SU-DHL-6 (cell line): ENCODE measurements around the gene ATP2A3.

ENCODE experiments used
- H2AFZ ChIP-seq: fragments of 200-600 bp; sonication (generic); 2 replicates; pipeline ENCODE4 v1.6.1; 2014; ENCODE audit warnings: low read depth, mild to moderate bottlenecking, moderate library complexity, mixed read lengths, antibody characterized with exemption, low read length; ENCODE audit not compliant: severe bottlenecking
- H3F3A ChIP-seq: fragments of 200-600 bp; shearing (Covaris generic); 2 replicates; pipeline ENCODE4 v1.6.0; 2016; ENCODE audit warnings: antibody characterized with exemption, mild to moderate bottlenecking; ENCODE audit not compliant: insufficient read depth
- H3K27ac ChIP-seq: fragments of 200-600 bp; sonication (generic); 2 replicates; pipeline ENCODE4 v1.5.1; 2016; ENCODE audit warnings: low read depth, mild to moderate bottlenecking, low read length, moderate library complexity, mixed read lengths
- H3K27me3 ChIP-seq: fragments of 200-600 bp; sonication (generic), shearing (Covaris generic); 2 replicates; pipeline ENCODE4 v1.6.0; 2014; ENCODE audit warnings: mild to moderate bottlenecking, low read length
- H3K36me3 ChIP-seq: fragments of 200-600 bp; sonication (generic); 2 replicates; pipeline ENCODE4 v1.6.1; 2014; ENCODE audit warnings: mild to moderate bottlenecking, low read length, mixed read lengths
- H3K4me2 ChIP-seq: fragments of 300-600, 200-600 bp; shearing (Covaris generic), sonication (generic); 2 replicates; pipeline ENCODE4 v1.6.0; 2014; ENCODE audit warnings: low read length, low read depth, mild to moderate bottlenecking; ENCODE audit not compliant: poor library complexity, severe bottlenecking
- H3K4me3 ChIP-seq: fragments of 200-600 bp; sonication (generic); 2 replicates; pipeline ENCODE4 v1.5.1; 2014; ENCODE audit warnings: antibody characterized with exemption, low read length, mild to moderate bottlenecking, mixed read lengths; ENCODE audit not compliant: insufficient read depth, poor library complexity, severe bottlenecking
- H3K79me2 ChIP-seq: fragments of 200-600 bp; sonication (generic); 2 replicates; pipeline ENCODE4 v1.6.1; 2014; ENCODE audit warnings: mild to moderate bottlenecking, low read length, moderate library complexity; ENCODE audit not compliant: insufficient read depth
- H3K9ac ChIP-seq: fragments of 200-600 bp; sonication (generic); 2 replicates; pipeline ENCODE4 v1.7.0; 2014; ENCODE audit warnings: mild to moderate bottlenecking, low read length
- H3K9me2 ChIP-seq: fragments of 200-600 bp; sonication (generic); replicated peaks from 2 replicates; pipeline ENCODE4 v1.6.1; 2014; ENCODE audit warnings: low read length; ENCODE audit not compliant: insufficient read depth
- H3K9me3 ChIP-seq: fragments of 200-600 bp; sonication (generic); 2 replicates; pipeline ENCODE4 v1.6.1; 2014; ENCODE audit warnings: low read length, mixed read lengths; ENCODE audit not compliant: insufficient read depth
- H4K20me1 ChIP-seq: fragments of 200-600 bp; sonication (generic); 2 replicates; pipeline ENCODE4 v1.6.1; 2014; ENCODE audit warnings: low read depth, mild to moderate bottlenecking, antibody characterized with exemption, low read length, moderate library complexity, mixed read lengths
- CTCF ChIP-seq: fragments of 200-600 bp; sonication (generic); IDR thresholded peaks from one replicate; pipeline ENCODE4 v1.5.1; 2017; ENCODE audit warnings: antibody characterized with exemption, mild to moderate bottlenecking, low read length, moderate library complexity; ENCODE audit not compliant: insufficient read depth, poor library complexity, severe bottlenecking
- EZH2phosphoT487 ChIP-seq: fragments of 200-600 bp; sonication (generic), shearing (Covaris generic); conservative IDR thresholded peaks from 2 replicates; pipeline ENCODE4 v1.6.1; 2018; ENCODE audit warnings: mild to moderate bottlenecking, antibody characterized with exemption, low read length, moderate library complexity, mixed read lengths

The ATP2A3 gene

DNA sequence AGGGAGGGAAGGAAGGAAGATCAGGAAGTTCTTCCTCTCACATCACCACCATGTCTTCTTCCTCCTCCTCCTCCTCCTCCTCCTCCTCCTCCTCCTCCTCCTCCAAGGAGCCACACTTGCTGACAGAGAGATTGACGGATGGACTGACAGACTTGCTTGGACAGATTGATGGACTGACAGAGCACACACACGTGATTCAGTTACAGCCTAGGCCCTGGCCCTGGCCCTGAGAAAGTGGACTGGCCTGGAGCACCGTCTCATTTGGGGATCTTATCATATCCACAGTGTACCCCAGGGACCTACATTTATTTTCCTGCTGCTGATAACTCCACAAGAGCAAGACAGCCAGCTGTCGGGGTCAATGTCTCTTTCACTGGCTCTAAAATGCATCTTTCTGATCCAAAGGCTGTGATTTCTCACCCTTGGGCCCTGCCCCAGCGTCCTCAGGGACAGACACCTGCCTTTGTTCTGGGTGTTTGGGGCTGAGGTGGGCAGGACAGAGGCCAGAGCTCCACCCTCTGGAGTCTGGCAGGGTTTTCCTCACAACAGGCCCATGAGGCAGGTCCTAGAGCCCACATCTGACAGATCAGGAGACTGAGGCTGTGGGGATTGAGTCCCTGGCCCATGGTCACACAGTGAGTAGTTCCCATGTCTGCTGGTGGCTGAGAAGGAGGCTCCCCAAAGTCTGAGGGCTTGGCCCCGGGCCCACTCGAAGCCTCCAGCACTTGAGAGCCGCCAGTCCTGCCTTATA lies 45.7 kb downstream of the ATP2A3 start:
- Histone ChIP-seq H3K4me3 (no peak overlapping the region), H3K9me3 (no peaks in the 10 kb centered on the region), H4K20me1 (no peaks in the 10 kb centered on the region), H3K9ac (no peak overlapping the region), H3K27ac (no peak overlapping the region), H3F3A (peaks cover 7% of the 10 kb centered on the region; the same call in 1 of the 2 replicates), H3K36me3 (no peaks in the 10 kb centered on the region), H3K79me2 (no peaks in the 10 kb centered on the region), H2AFZ (no peak overlapping the region), H3K4me2 (no peak overlapping the region), H3K27me3 (no peaks in the 10 kb centered on the region), H3K9me2 (no peaks in the 10 kb centered on the region)
- no peak for TF ChIP-seq CTCF

DNA sequence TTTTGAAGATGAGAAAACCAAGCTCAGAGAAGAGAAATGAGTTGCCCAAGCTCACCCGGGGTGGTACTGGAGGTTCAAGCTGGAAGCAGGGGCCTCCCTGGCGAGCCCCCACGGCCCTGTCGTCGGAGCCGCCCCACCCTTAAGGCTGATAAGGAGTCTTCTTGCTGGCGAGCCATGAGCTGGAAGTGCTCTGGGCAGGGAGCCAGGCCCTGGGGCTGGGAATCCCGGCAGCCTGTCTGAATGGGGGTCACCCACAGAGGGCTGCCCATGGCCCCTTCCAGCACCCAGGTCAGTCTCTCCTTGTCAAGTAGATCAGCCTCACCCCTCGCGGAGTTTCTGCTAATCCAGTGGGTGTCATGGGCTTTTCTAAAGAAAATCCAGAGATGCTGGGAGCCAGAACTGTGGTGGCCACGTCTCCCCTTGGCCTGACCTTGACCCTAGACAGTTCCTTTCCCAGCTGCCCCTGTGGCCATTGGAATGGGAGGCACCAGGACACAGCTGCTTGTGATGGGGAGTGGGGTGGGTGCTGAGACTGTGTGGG lies 46.8 kb downstream of the ATP2A3 start:
- TF ChIP-seq EZH2phosphoT487 (no peak), CTCF (no peak)
- Histone ChIP-seq H3F3A (no peaks in the 10 kb centered on the region), H2AFZ (peak overlapping the region; percentile 13), H3K9me2 (no peaks in the 10 kb centered on the region), H3K4me3 (no peak overlapping the region), H3K79me2 (no peaks in the 10 kb centered on the region), H3K36me3 (no peaks in the 10 kb centered on the region), H3K27ac (no peak overlapping the region), H3K9me3 (no peaks in the 10 kb centered on the region), H3K27me3 (no peaks in the 10 kb centered on the region), H4K20me1 (no peaks in the 10 kb centered on the region), H3K4me2 (no peak overlapping the region), H3K9ac (peak overlapping the region; percentile 33; the same call in 1 of the 2 replicates)

GRCh38 chr17:3916825-3917224 lies 47.4 kb downstream of the ATP2A3 start:
- H3F3A ChIP-seq = peaks cover 3% of the 10 kb centered on the region; the same call in 1 of the 2 replicates
- no peaks in the 10 kb centered on the region for H3K79me2 ChIP-seq
- no peaks in the 10 kb centered on the region for H3K9me2 ChIP-seq
- peak overlapping the region; percentile 34 for H3K4me2 ChIP-seq
- peak overlapping the region; percentile 18; the same call in 1 of the 2 replicates for H3K27ac ChIP-seq
- no peaks in the 10 kb centered on the region for H3K9me3 ChIP-seq
- TF ChIP-seq CTCF (no peak), EZH2phosphoT487 (no peak)
- no peaks in the 10 kb centered on the region for H3K27me3 ChIP-seq
- H3K9ac ChIP-seq = peak overlapping the region; percentile 33; the same call in 1 of the 2 replicates
- H2AFZ ChIP-seq = peak overlapping the region; percentile 13
- no peak overlapping the region for H3K4me3 ChIP-seq
- no peaks in the 10 kb centered on the region for H3K36me3 ChIP-seq
- no peaks in the 10 kb centered on the region for H4K20me1 ChIP-seq
